OCI-LY7 (cell line): ENCODE measurements around the gene CDH16. TPM values are rescaled to one million over a fixed set of nuclear protein-coding genes. Genes with fewer than 3 reads are reported as not detected.

Source experiments
- BruUV-seq: library from RNA; stranded (reverse); fragments of 400-500 nt; replicated peaks from 2 replicates; lab custom pipeline; 2021; lab: Mats Ljungman, UMichigan
- CTCF ChIA-PET: fragments of 300-600 bp; sonication (Branson Sonifier 250); formaldehyde crosslinking; loops from one replicate; lab custom pipeline; 2022; ENCODE audit warnings: antibody characterized with exemption; ENCODE audit not compliant: unreplicated experiment; lab: Charles Lee
- POLR2A ChIA-PET: fragments of 300-600 bp; sonication (Branson Sonifier 250); formaldehyde crosslinking; loops from one replicate; lab custom pipeline; 2022; ENCODE audit warnings: antibody characterized with exemption; lab: Charles Lee
- DNase-seq: peaks from one replicate; pipeline ENCODE4 v3.0.0-alpha.2; 2015; ENCODE audit warnings: low spot score
- H2AFZ ChIP-seq: fragments of 200-600 bp; sonication (generic), shearing (Covaris generic); 2 replicates; pipeline ENCODE4 v1.6.1; 2014; ENCODE audit warnings: mild to moderate bottlenecking, antibody characterized with exemption, low read length, moderate library complexity
- H3K27ac ChIP-seq: fragments of 200-600 bp; sonication (generic); 2 replicates; pipeline ENCODE4 v1.5.1; 2014; ENCODE audit warnings: mixed run types, low read depth, mild to moderate bottlenecking, moderate library complexity, low read length, inconsistent platforms; ENCODE audit not compliant: poor library complexity, severe bottlenecking
- H3K36me3 ChIP-seq: fragments of 200-600 bp; sonication (generic); 2 replicates; pipeline ENCODE4 v1.6.1; 2014; ENCODE audit warnings: mild to moderate bottlenecking, antibody characterized with exemption, low read length, moderate library complexity, mixed read lengths; ENCODE audit not compliant: insufficient read depth
- H3K4me1 ChIP-seq: fragments of 200-600 bp; sonication (generic); 2 replicates; pipeline ENCODE4 v1.5.1; 2014; ENCODE audit warnings: mild to moderate bottlenecking, low read length; ENCODE audit not compliant: insufficient read depth, poor library complexity, severe bottlenecking
- H3K4me2 ChIP-seq: fragments of 200-600 bp; sonication (generic); 2 replicates; pipeline ENCODE4 v1.6.1; 2014; ENCODE audit warnings: mild to moderate bottlenecking, low read length
- H3K4me3 ChIP-seq: fragments of 200-600 bp; sonication (generic); 2 replicates; pipeline ENCODE4 v1.5.1; 2014; ENCODE audit warnings: mild to moderate bottlenecking, low read depth, low read length; ENCODE audit not compliant: poor library complexity, severe bottlenecking
- H3K79me2 ChIP-seq: fragments of 200-600 bp; sonication (generic); 2 replicates; pipeline ENCODE4 v1.6.1; 2016; ENCODE audit warnings: low read depth, mild to moderate bottlenecking, low read length, moderate library complexity, mixed read lengths; ENCODE audit not compliant: insufficient read depth
- H3K9me2 ChIP-seq: fragments of 200-600 bp; sonication (generic); 2 replicates; pipeline ENCODE4 v1.6.1; 2016; ENCODE audit warnings: mild to moderate bottlenecking, low read length, mixed read lengths; ENCODE audit not compliant: insufficient read depth
- H3K9me3 ChIP-seq: fragments of 200-600 bp; sonication (generic); 2 replicates; pipeline ENCODE4 v1.6.1; 2014; ENCODE audit warnings: mild to moderate bottlenecking, mixed run types, low read length, mixed read lengths
- H4K20me1 ChIP-seq: fragments of 200-600 bp; sonication (generic); 2 replicates; pipeline ENCODE4 v1.6.1; 2014; ENCODE audit warnings: mild to moderate bottlenecking, antibody characterized with exemption, low read length, moderate library complexity, mixed read lengths; ENCODE audit not compliant: insufficient read depth
- CTCF ChIP-seq: fragments of 200-600 bp; sonication (generic); conservative IDR thresholded peaks from 2 replicates; pipeline ENCODE4 v1.5.1; 2014; ENCODE audit warnings: mild to moderate bottlenecking, antibody characterized with exemption, low read length, moderate library complexity, mixed read lengths
- EZH2phosphoT487 ChIP-seq: fragments of 200-600 bp; sonication (generic); IDR thresholded peaks from 2 replicates; pipeline ENCODE4 v1.6.1; 2018; ENCODE audit warnings: low read depth, borderline replicate concordance, mild to moderate bottlenecking, mixed run types, antibody characterized with exemption, low read length, moderate library complexity, mixed read lengths
- intact Hi-C: fragments of 100-400 bp; cut with micrococcal nuclease; formaldehyde crosslinking; loops from one replicate; pipeline ENCODE4 v1.10.0; 2022; ENCODE audit not compliant: unreplicated experiment
- total RNA-seq, 2 experiments: library from RNA; depleted of rRNA in 1 of 2; stranded (reverse); fragments of >200 nt in 1 of 2; shearing (Covaris generic) in 1 of 2; gene quantifications; 2 replicates each; pipeline ENCODE4 v1.2.3, GENCODE V29; 2014 to 2022

The CDH16 gene
- total RNA-seq, 2 experiments from 2014 or later: not detected

DNA sequence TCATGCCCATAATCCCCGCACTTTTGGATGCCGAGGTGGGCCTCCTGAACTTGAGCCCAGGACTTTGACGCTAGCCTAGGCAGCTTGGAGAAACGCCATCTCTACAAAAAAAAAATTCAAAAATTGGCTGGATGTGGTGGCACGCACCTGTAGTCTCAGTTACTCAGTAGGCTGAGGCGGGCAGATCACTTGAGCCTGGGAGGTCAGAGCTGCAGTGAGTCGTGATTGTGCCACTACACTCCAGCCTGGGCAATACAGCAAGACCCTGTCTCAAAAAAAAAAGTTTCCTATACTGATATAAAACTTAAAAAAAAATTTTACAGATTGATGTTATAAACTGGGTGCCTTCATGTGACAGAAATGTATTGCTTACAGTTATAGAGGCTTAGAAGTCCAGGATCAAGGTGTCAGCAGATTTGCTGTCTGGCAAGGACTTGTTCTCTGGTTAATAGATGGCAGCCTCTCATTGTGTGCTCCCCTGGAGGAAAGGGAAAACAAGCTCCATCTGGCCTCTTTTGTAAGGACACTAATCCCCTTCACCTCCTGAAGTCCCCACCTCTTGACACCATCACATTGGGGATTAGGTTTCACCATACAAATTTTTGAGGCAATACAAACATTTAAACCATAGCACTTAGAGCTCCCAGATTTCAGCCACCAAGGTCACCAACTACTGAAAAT is 33.9 kb upstream of the CDH16 start:
- H3K4me3 ChIP-seq: no peak overlapping the region
- no TSS peak for BruUV-seq
- no peaks in the 10 kb centered on the region for H3K79me2 ChIP-seq
- H3K9me3 ChIP-seq: no peaks in the 10 kb centered on the region
- no peaks in the 10 kb centered on the region for H3K36me3 ChIP-seq
- no peak for DNase-seq
- no peaks in the 10 kb centered on the region for H4K20me1 ChIP-seq
- H3K9me2 ChIP-seq: no peaks in the 10 kb centered on the region
- no peak overlapping the region for H2AFZ ChIP-seq
- intact Hi-C loops: loop anchor here (5.0 kb wide), 1 partner anchor 55 kb away; no protein-coding TSS in a partner anchor
- peaks cover 2% of the 10 kb centered on the region for H3K4me1 ChIP-seq
- POLR2A ChIA-PET: interaction anchor here (0.6 to 0.9 kb wide), 2 partner anchors 222 to 288 kb away, joined by 3 to 4 read pairs; no protein-coding TSS in a partner anchor
- no peak overlapping the region for H3K27ac ChIP-seq
- no peak overlapping the region for H3K4me2 ChIP-seq
- CTCF ChIA-PET: interaction anchor here (0.5 kb wide), 1 partner anchor 60 kb away, joined by 8 read pairs; no protein-coding TSS in a partner anchor
- TF ChIP-seq CTCF (no peak), EZH2phosphoT487 (no peak)

DNA sequence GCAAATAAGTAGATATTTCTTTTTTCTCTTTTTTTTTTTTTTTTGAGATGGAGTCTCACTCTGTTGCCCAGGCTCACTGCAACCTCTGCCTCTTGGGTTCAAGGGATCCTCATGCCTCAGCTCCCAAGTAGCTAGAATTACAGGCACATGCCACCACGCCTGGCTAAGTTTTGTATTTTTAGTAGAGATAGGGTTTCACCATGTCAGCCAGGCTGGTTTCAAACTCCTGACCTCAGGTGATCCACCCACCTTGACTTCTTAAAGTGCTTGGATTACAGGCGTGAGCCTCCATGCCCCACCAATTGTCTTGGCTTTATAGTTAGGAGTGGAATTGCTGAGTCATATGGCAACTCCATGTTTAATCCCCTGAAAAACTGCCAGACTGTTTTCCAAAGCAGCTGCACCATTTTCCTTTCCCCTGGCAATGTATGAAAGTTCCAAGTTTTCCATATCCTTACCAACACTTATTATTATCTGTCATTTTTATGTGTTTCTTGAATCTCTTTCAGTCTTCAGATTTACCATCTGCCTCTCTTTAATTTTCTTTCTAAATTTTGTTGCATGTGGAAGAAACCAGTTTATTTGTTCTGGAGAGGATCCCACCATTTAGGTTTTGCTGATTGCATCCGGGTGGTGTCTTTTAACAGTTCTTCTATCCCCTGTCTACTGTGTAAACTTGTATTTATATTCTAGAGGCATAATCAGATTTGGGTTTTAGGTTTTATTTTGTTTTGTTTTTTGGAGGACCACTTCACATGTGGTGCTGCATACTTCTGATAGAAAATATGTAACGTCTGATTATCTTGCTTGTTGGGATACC is 32.5 kb upstream of the CDH16 start:
- no peak overlapping the region for H3K4me2 ChIP-seq
- H2AFZ ChIP-seq: no peak overlapping the region
- H3K27ac ChIP-seq: no peak overlapping the region
- no peaks in the 10 kb centered on the region for H3K9me2 ChIP-seq
- CTCF ChIA-PET: no interaction called here
- TF ChIP-seq CTCF: no peak
- TF ChIP-seq EZH2phosphoT487: no peak
- no peaks in the 10 kb centered on the region for H3K9me3 ChIP-seq
- no peaks in the 10 kb centered on the region for H3K79me2 ChIP-seq
- no TSS peak for BruUV-seq
- intact Hi-C loops: loop anchor here (5.0 kb wide), 1 partner anchor 54 kb away; no protein-coding TSS in a partner anchor
- H3K4me1 ChIP-seq: peaks cover 5% of the 10 kb centered on the region
- no peaks in the 10 kb centered on the region for H3K36me3 ChIP-seq
- no peak for DNase-seq
- POLR2A ChIA-PET: no interaction called here
- no peaks in the 10 kb centered on the region for H4K20me1 ChIP-seq
- H3K4me3 ChIP-seq: no peak overlapping the region
